Neural cell (in vitro differentiated cells): Measurements from ENCODE around the gene OTUD4. TPM values are rescaled to one million over a fixed set of nuclear protein-coding genes. Genes with fewer than 3 reads are reported as not detected.

Experiments
- H2AFZ ChIP-seq: fragments of 200-600, 300-800 bp; sonication (generic), shearing (Covaris generic); 2 replicates; pipeline ENCODE4 v1.6.0; 2014; ENCODE audit warnings: low read depth, mild to moderate bottlenecking, antibody characterized with exemption, low read length, moderate library complexity
- H3F3A ChIP-seq: fragments of 200-600 bp; shearing (Covaris generic); 2 replicates; pipeline ENCODE4 v1.6.1; 2016; ENCODE audit warnings: mild to moderate bottlenecking, moderate library complexity, mixed read lengths, antibody characterized with exemption, low read length; ENCODE audit not compliant: insufficient read depth, poor library complexity, severe bottlenecking
- H3K27ac ChIP-seq: fragments of 200-600, 300-800 bp; sonication (generic), shearing (Covaris generic); 2 replicates; pipeline ENCODE4 v1.5.1; 2014; ENCODE audit warnings: mild to moderate bottlenecking, low read length, moderate library complexity
- H3K27me3 ChIP-seq: fragments of 300-800, 200-600 bp; sonication (generic), shearing (Covaris generic); 2 replicates; pipeline ENCODE4 v1.6.0; 2014; ENCODE audit warnings: mild to moderate bottlenecking, low read depth, low read length, moderate library complexity; ENCODE audit not compliant: insufficient read depth
- H3K36me3 ChIP-seq: fragments of 300-800, 200-600 bp; sonication (generic), shearing (Covaris generic); 2 replicates; pipeline ENCODE4 v1.5.1; 2014; ENCODE audit warnings: mild to moderate bottlenecking, antibody characterized with exemption, low read length, moderate library complexity; ENCODE audit not compliant: insufficient read depth
- H3K4me2 ChIP-seq: fragments of 300-800, 200-600 bp; sonication (generic), shearing (Covaris generic); 2 replicates; pipeline ENCODE4 v1.6.0; 2014; ENCODE audit warnings: mild to moderate bottlenecking, low read length
- H3K4me3 ChIP-seq: fragments of 300-800, 200-600 bp; sonication (generic), shearing (Covaris generic); 2 replicates; pipeline ENCODE4 v1.5.1; 2014; ENCODE audit warnings: mild to moderate bottlenecking, low read length, moderate library complexity
- H3K79me2 ChIP-seq: fragments of 200-600 bp; shearing (Covaris generic); replicated peaks from 2 replicates; pipeline ENCODE4 v1.6.0; 2014; ENCODE audit warnings: mild to moderate bottlenecking, low read length, moderate library complexity; ENCODE audit not compliant: insufficient read depth
- H3K9ac ChIP-seq: fragments of 300-800, 200-600 bp; sonication (generic), shearing (Covaris generic); 2 replicates; pipeline ENCODE4 v1.6.1; 2016; ENCODE audit warnings: mild to moderate bottlenecking, low read length, mixed read lengths
- H3K9me2 ChIP-seq: fragments of 200-600 bp; shearing (Covaris generic); 2 replicates; pipeline ENCODE4 v1.6.1; 2016; ENCODE audit warnings: mild to moderate bottlenecking, low read length, mixed read lengths; ENCODE audit not compliant: insufficient read depth
- H3K9me3 ChIP-seq: fragments of 200-600, 300-800 bp; sonication (generic), shearing (Covaris generic); 2 replicates; pipeline ENCODE4 v1.6.1; 2016; ENCODE audit warnings: mild to moderate bottlenecking, mixed run types, low read length, moderate library complexity, mixed read lengths
- H4K20me1 ChIP-seq: fragments of 200-600 bp; shearing (Covaris generic); 2 replicates; pipeline ENCODE4 v1.6.1; 2016; ENCODE audit warnings: mild to moderate bottlenecking, mixed run types; ENCODE audit not compliant: insufficient read depth
- EP300 ChIP-seq: fragments of 450-650 bp; conservative IDR thresholded peaks from 2 replicates; pipeline ENCODE4 v1.6.1; 2014; ENCODE audit warnings: antibody characterized with exemption, mild to moderate bottlenecking, moderate library complexity; ENCODE audit not compliant: poor library complexity, severe bottlenecking
- EZH2 ChIP-seq: fragments of 200-600, 300-800 bp; shearing (Covaris generic), sonication (generic); IDR thresholded peaks from 2 replicates; pipeline ENCODE4 v1.6.1; 2014; ENCODE audit warnings: antibody characterized with exemption, low read length, borderline replicate concordance, mild to moderate bottlenecking; ENCODE audit not compliant: insufficient read depth, poor library complexity, severe bottlenecking
- MXI1 ChIP-seq: fragments of 450-650 bp; conservative IDR thresholded peaks from 2 replicates; pipeline ENCODE4 v1.6.1; 2014; ENCODE audit warnings: antibody characterized with exemption, mild to moderate bottlenecking; ENCODE audit not compliant: poor library complexity, severe bottlenecking
- POLR2AphosphoS5 ChIP-seq: IDR thresholded peaks from 2 replicates; pipeline ENCODE4 v1.6.1; 2012
- RAD21 ChIP-seq: fragments of 450-650 bp; conservative IDR thresholded peaks from 2 replicates; pipeline ENCODE4 v1.6.1; 2014; ENCODE audit warnings: antibody characterized with exemption, mild to moderate bottlenecking, moderate library complexity
- REST ChIP-seq: IDR thresholded peaks from 2 replicates; pipeline ENCODE4 v1.6.1; 2012; ENCODE audit warnings: borderline replicate concordance
- SMC3 ChIP-seq: fragments of 450-650 bp; conservative IDR thresholded peaks from 2 replicates; pipeline ENCODE4 v1.6.1; 2014; ENCODE audit warnings: antibody characterized with exemption, mild to moderate bottlenecking, moderate library complexity; ENCODE audit not compliant: poor library complexity
- TAF1 ChIP-seq: IDR thresholded peaks from 2 replicates; pipeline ENCODE4 v1.6.1; 2012; ENCODE audit warnings: low read depth
- polyA plus RNA-seq: library from polyadenylated mRNA; depleted of rRNA; stranded (reverse); fragments of >200 nt; gene quantifications from 2 replicates; pipeline ENCODE4 v1.2.3, GENCODE V29; 2014
- TF ChIP-seq, protein P1 (sequence below): fragments of 450-650 bp; IDR thresholded peaks from 2 replicates; pipeline ENCODE4 v1.5.1; 2014; ENCODE audit warnings: antibody characterized with exemption, mild to moderate bottlenecking, moderate library complexity; ENCODE audit not compliant: poor library complexity, severe bottlenecking

OTUD4 gene
- polyA plus RNA-seq, 1 donor from 2014 or later = 15.1 TPM

DNA sequence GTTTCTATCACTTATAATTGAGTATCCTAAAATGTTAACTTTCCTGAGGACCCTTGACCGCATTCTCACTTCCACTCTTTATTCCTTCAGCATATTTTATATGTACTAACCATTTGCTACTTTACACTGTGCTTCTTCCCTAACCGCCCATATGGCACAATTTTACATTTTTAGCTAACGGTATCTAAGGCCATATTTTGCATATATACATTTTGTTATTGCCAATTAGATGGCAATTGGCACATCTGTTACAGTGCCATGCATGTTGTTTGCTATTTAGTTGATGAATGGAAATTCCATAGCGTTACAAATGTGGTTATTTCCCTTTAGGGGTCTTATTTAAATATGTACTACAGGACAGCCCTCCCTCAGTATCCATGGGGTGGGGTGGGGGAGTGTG is 20.0 kb upstream of the OTUD4 start:
- TF ChIP-seq REST = no peak
- TF ChIP-seq TAF1 = no peak
- TF ChIP-seq MXI1 = no peak
- TF ChIP-seq RAD21 = no peak
- TF ChIP-seq SMC3 = no peak
- TF ChIP-seq, protein P1, sequence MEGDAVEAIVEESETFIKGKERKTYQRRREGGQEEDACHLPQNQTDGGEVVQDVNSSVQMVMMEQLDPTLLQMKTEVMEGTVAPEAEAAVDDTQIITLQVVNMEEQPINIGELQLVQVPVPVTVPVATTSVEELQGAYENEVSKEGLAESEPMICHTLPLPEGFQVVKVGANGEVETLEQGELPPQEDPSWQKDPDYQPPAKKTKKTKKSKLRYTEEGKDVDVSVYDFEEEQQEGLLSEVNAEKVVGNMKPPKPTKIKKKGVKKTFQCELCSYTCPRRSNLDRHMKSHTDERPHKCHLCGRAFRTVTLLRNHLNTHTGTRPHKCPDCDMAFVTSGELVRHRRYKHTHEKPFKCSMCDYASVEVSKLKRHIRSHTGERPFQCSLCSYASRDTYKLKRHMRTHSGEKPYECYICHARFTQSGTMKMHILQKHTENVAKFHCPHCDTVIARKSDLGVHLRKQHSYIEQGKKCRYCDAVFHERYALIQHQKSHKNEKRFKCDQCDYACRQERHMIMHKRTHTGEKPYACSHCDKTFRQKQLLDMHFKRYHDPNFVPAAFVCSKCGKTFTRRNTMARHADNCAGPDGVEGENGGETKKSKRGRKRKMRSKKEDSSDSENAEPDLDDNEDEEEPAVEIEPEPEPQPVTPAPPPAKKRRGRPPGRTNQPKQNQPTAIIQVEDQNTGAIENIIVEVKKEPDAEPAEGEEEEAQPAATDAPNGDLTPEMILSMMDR = no peak
- no peak for TF ChIP-seq EP300
- TF ChIP-seq EZH2 = no peak
- no peak for TF ChIP-seq POLR2AphosphoS5
- Histone ChIP-seq H4K20me1 (no peaks in the 10 kb centered on the region), H3K4me2 (no peak overlapping the region), H3K79me2 (no peaks in the 10 kb centered on the region), H3K27me3 (no peaks in the 10 kb centered on the region), H3K4me3 (no peak overlapping the region), H3K27ac (no peak overlapping the region), H3K9me3 (no peaks in the 10 kb centered on the region), H3K36me3 (no peaks in the 10 kb centered on the region), H2AFZ (no peak overlapping the region), H3K9ac (no peak overlapping the region), H3F3A (no peaks in the 10 kb centered on the region), H3K9me2 (no peaks in the 10 kb centered on the region)

DNA sequence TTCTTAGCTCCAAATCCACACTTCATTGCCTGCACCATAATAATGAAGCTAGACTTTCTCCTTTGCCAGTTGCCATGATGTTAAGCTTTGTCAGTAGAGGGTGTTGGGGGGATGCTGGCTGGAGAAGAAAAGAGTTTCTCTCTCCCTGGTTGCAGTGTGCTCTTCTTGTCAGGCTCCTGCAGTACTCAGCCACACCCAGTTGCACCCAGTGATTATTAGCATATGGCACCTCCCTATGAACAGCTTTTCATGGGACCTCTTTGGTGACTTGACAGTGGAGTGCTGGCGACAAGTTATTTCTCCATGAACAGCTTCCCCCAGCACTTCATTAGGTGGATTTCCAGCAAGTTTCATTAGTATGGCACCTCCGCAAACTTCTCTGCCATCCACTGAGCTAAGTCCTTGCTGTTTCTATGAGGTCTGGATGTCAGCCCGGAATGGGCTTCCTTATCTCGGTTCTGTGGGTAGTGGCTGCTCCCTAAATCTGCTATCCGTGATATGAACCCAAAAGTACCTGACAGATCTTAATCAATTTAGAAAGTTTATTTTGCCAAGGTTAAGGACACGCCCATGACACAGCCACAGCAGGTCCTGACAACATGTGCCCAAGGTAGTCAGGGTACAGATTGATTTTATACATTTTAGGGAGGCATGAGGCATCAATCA is 18.8 kb upstream of the OTUD4 start:
- Histone ChIP-seq H3F3A (no peaks in the 10 kb centered on the region), H3K4me3 (no peak overlapping the region), H3K27ac (no peak overlapping the region), H2AFZ (no peak overlapping the region), H3K9me3 (no peaks in the 10 kb centered on the region), H3K9me2 (no peaks in the 10 kb centered on the region), H3K79me2 (no peaks in the 10 kb centered on the region), H4K20me1 (no peaks in the 10 kb centered on the region), H3K27me3 (no peaks in the 10 kb centered on the region), H3K9ac (no peak overlapping the region), H3K4me2 (no peak overlapping the region), H3K36me3 (no peaks in the 10 kb centered on the region)
- TF ChIP-seq SMC3 (no peak), RAD21 (no peak), EP300 (no peak), MXI1 (no peak), EZH2 (no peak), TAF1 (no peak), REST (no peak), POLR2AphosphoS5 (no peak)
- TF ChIP-seq, protein P1 = no peak
